ENCODE data around the gene ST6GAL1. TPM values are rescaled to one million over a fixed set of nuclear protein-coding genes. Genes with fewer than 3 reads are reported as not detected.

Gene ST6GAL1
- total and polyA plus RNA-seq, 2 of the 4 experiments (the other 2 are of a cell fraction) = 1.4 to 2.9 TPM

GRCh38 chr3:187011915-187012314 lies 81.6 kb downstream of the ST6GAL1 start:
- Histone ChIP-seq H3K36me3 (ENCODE audit: control insufficient read depth, insufficient read depth, low read length) (no peaks in the 10 kb centered on the region), H3K18ac (ENCODE audit: low read depth, low read length) (no peak overlapping the region), H4K5ac (ENCODE audit: low read depth, low read length) (no peak overlapping the region), H3K14ac (replicated peaks; ENCODE audit: low read depth, low read length) (no peak overlapping the region), H3K27me3 (ENCODE audit: control insufficient read depth, insufficient read depth, low read length) (no peaks in the 10 kb centered on the region), H3K4me2 (ENCODE audit: low read depth, low read length) (no peak overlapping the region), H4K91ac (ENCODE audit: insufficient read depth, low read depth, low read length) (no peak overlapping the region), H3K4me3 (ENCODE audit: insufficient read depth, low read depth, low read length) (no peak overlapping the region), H3K56ac (ENCODE audit: extremely low read depth, insufficient read depth, low read length) (no peak overlapping the region), H3K23ac (ENCODE audit: low read depth, low read length) (no peak overlapping the region), H4K8ac (ENCODE audit: low read depth in 2 of 2, low read length in 2 of 2) (no peak overlapping the region), H2BK20ac (ENCODE audit: low read depth, low read length) (no peak overlapping the region), H2AK9ac (replicated peaks; ENCODE audit: low read depth, low read length, poor library complexity) (no peak overlapping the region), H3K9me1 (ENCODE audit: insufficient read depth, low read length) (no peaks in the 10 kb centered on the region), H2AFZ (replicated peaks; ENCODE audit: low read length, poor library complexity) (no peak overlapping the region), H3K9me3 (ENCODE audit: control insufficient read depth, insufficient read depth, low read length) (no peaks in the 10 kb centered on the region), H2AK5ac (ENCODE audit: low read depth, low read length) (no peak overlapping the region), H2BK5ac (ENCODE audit: low read depth, low read length, poor library complexity, severe bottlenecking) (no peak overlapping the region), H3K27ac (ENCODE audit: insufficient read depth, low read length) (no peak overlapping the region), H3K9ac (ENCODE audit: low read depth, low read length) (no peak overlapping the region), H3K4me1 (ENCODE audit: control insufficient read depth, insufficient read depth, low read length) (peaks cover 8% of the 10 kb centered on the region; the same call in 1 of the 2 replicates), H2BK120ac (ENCODE audit: low read depth, low read length) (no peak overlapping the region), H4K20me1 (ENCODE audit: insufficient read depth, low read length) (no peaks in the 10 kb centered on the region), H3K79me1 (ENCODE audit: low read depth in 1 of 2, low read length in 2 of 2) (no peaks in the 10 kb centered on the region), H3K4ac (ENCODE audit: low read depth, low read length) (no peak overlapping the region), H2BK15ac (ENCODE audit: low read depth, low read length) (no peak overlapping the region; the same call in 2 of the 3 replicates)
- POLR2A ChIA-PET (ENCODE audit: unreplicated experiment) = no interaction called here
- 90% methylated on average over 3 of the region's 7 CpGs; no CpG with 5 or more reads in 1 of the 2 experiments for WGBS, 2 experiments (ENCODE audit: extremely low coverage in 2 of 2, insufficient read length in 1 of 2)
- dilution Hi-C loops (cut with HindIII; ENCODE audit: low sequenced_read_pairs, unreplicated experiment) (no loop called here), intact Hi-C loops (cut with micrococcal nuclease) (no loop called here), in situ Hi-C loops (cut with MboI; ENCODE audit: low sequenced_read_pairs) (no loop called here)
- ATAC-seq (ENCODE audit: low read depth) = no peak
- CTCF ChIA-PET = interaction anchor here (1.1 kb wide), 1 partner anchor 153 kb away, joined by 3 read pairs; no protein-coding TSS in a partner anchor
- no TSS peak for BruUV-seq (replicated peaks)
- DNase-seq = no peak
- no peak for TF ChIP-seq RAD21 (IDR thresholded peaks at IDR 0.05; ENCODE audit: low read length)
- TF ChIP-seq MAFK (IDR thresholded peaks at IDR 0.05; ENCODE audit: low read depth, low read length) = no peak
- no peak for TF ChIP-seq FOS (IDR thresholded peaks at IDR 0.05; ENCODE audit: low read depth, low read length)
- no peak for TF ChIP-seq NFE2L2 (IDR thresholded peaks at IDR 0.05; ENCODE audit: low read depth, low read length)
